ENCODE results near the gene ADH1C. TPM values are rescaled to one million over a fixed set of nuclear protein-coding genes. Genes with fewer than 3 reads are reported as not detected.

ADH1C gene
- total RNA-seq, 1 experiment from 2014 or later: not detected

GRCh38 chr4:99310389-99310788, 42.2 kb downstream of the ADH1C start:
- no TSS peak for BruUV-seq (replicated peaks)
- no peak for ATAC-seq

GRCh38 chr4:99305638-99306400, 46.7 kb downstream of the ADH1C start:
- no peaks in the 10 kb centered on the region for H3K9me3 ChIP-seq (ENCODE audit: control insufficient read depth, insufficient read depth, low read depth, low read length)
- TF ChIP-seq, protein P1, sequence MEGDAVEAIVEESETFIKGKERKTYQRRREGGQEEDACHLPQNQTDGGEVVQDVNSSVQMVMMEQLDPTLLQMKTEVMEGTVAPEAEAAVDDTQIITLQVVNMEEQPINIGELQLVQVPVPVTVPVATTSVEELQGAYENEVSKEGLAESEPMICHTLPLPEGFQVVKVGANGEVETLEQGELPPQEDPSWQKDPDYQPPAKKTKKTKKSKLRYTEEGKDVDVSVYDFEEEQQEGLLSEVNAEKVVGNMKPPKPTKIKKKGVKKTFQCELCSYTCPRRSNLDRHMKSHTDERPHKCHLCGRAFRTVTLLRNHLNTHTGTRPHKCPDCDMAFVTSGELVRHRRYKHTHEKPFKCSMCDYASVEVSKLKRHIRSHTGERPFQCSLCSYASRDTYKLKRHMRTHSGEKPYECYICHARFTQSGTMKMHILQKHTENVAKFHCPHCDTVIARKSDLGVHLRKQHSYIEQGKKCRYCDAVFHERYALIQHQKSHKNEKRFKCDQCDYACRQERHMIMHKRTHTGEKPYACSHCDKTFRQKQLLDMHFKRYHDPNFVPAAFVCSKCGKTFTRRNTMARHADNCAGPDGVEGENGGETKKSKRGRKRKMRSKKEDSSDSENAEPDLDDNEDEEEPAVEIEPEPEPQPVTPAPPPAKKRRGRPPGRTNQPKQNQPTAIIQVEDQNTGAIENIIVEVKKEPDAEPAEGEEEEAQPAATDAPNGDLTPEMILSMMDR (IDR thresholded peaks at IDR 0.05): no peak
- no peak for TF ChIP-seq REST (IDR thresholded peaks at IDR 0.05; ENCODE audit: insufficient read depth in 1 of 2, low read depth in 2 of 2, low read length in 1 of 2)
- TF ChIP-seq SIN3A (IDR thresholded peaks at IDR 0.05; ENCODE audit: borderline replicate concordance, insufficient read depth, low read depth, low read length): no peak
- TF ChIP-seq POLR2AphosphoS5 (IDR thresholded peaks at IDR 0.05; ENCODE audit: low read depth, low read length): no peak
- no peak for TF ChIP-seq TCF7L2 (IDR thresholded peaks at IDR 0.05; ENCODE audit: low read depth, low read length)
- no TSS peak for BruUV-seq (replicated peaks)
- ChIA-PET CTCF (no interaction called here), POLR2A (no interaction called here)
- DNase-seq (ENCODE audit: low read depth, low spot score) (no peak), ATAC-seq (no peak)
- H3K4me1 ChIP-seq (ENCODE audit: control insufficient read depth, insufficient read depth, low read length): no peaks in the 10 kb centered on the region
- H3K4me3 ChIP-seq (ENCODE audit: low read depth in 2 of 2, low read length in 2 of 2): no peak overlapping the region
- intact Hi-C loops (cut with micrococcal nuclease; ENCODE audit: unreplicated experiment): no loop called here
- no peaks in the 10 kb centered on the region for H3K27me3 ChIP-seq (ENCODE audit: control insufficient read depth, insufficient read depth, low read length)
- no peak overlapping the region for H3K27ac ChIP-seq (ENCODE audit: low read length)
- in situ Hi-C loops (cut with HindIII; ENCODE audit: low pct_unique_long_range_greater_than_20kb, low sequenced_read_pairs): no loop called here
- H3K36me3 ChIP-seq (ENCODE audit: control insufficient read depth, insufficient read depth, low read length): no peaks in the 10 kb centered on the region

More at GRCh38 chr4:99310389-99310788, 42.2 kb downstream of the ADH1C start:
- intact Hi-C loops (cut with micrococcal nuclease; ENCODE audit: unreplicated experiment) (no loop called here), in situ Hi-C loops (cut with HindIII; ENCODE audit: low pct_unique_long_range_greater_than_20kb, low sequenced_read_pairs) (no loop called here)
- Histone ChIP-seq H3K27me3 (ENCODE audit: control insufficient read depth, insufficient read depth, low read length) (no peaks in the 10 kb centered on the region), H3K36me3 (ENCODE audit: control insufficient read depth, insufficient read depth, low read length) (no peaks in the 10 kb centered on the region), H3K9me3 (ENCODE audit: control insufficient read depth, insufficient read depth, low read depth, low read length) (no peaks in the 10 kb centered on the region), H3K4me3 (ENCODE audit: low read depth in 2 of 2, low read length in 2 of 2) (no peak overlapping the region), H3K27ac (ENCODE audit: low read length) (no peak overlapping the region), H3K4me1 (ENCODE audit: control insufficient read depth, insufficient read depth, low read length) (no peaks in the 10 kb centered on the region)
- TF ChIP-seq TCF7L2 (IDR thresholded peaks at IDR 0.05; ENCODE audit: low read depth, low read length) (no peak), REST (IDR thresholded peaks at IDR 0.05; ENCODE audit: insufficient read depth in 1 of 2, low read depth in 2 of 2, low read length in 1 of 2) (no peak)
- TF ChIP-seq, protein P1 (IDR thresholded peaks at IDR 0.05): no peak
- POLR2A ChIA-PET: no interaction called here
- CTCF ChIA-PET: no interaction called here
- DNase-seq (ENCODE audit: low read depth, low spot score): no peak
